Glutamatergic neuron (in vitro differentiated cells): ENCODE results near the gene ADCY2. TPM values are rescaled to one million over a fixed set of nuclear protein-coding genes. Genes with fewer than 3 reads are reported as not detected.

ENCODE experiments used
- DNase-seq: peaks from one replicate; pipeline ENCODE4 v3.0.0; 2022
- H3K27ac Mint-ChIP-seq: one replicate; pipeline ENCODE4 v1.8.0; 2020; ENCODE audit warnings: mild to moderate bottlenecking, mixed read lengths, inconsistent platforms; ENCODE audit not compliant: unreplicated experiment
- H3K27me3 Mint-ChIP-seq: one replicate; pipeline ENCODE4 v1.8.0; 2020; ENCODE audit warnings: mild to moderate bottlenecking, moderate library complexity, mixed read lengths, inconsistent platforms; ENCODE audit not compliant: unreplicated experiment
- H3K36me3 Mint-ChIP-seq: one replicate; pipeline ENCODE4 v1.8.0; 2020; ENCODE audit warnings: mild to moderate bottlenecking, mixed read lengths, inconsistent platforms; ENCODE audit not compliant: unreplicated experiment
- H3K4me1 Mint-ChIP-seq: one replicate; pipeline ENCODE4 v1.8.0; 2020; ENCODE audit warnings: mild to moderate bottlenecking, low read depth, mixed read lengths, inconsistent platforms; ENCODE audit not compliant: unreplicated experiment
- H3K4me3 Mint-ChIP-seq: one replicate; pipeline ENCODE4 v1.8.0; 2020; ENCODE audit warnings: mild to moderate bottlenecking, mixed read lengths, inconsistent platforms; ENCODE audit not compliant: unreplicated experiment
- H3K9me3 Mint-ChIP-seq: one replicate; pipeline ENCODE4 v1.8.0; 2020; ENCODE audit warnings: mild to moderate bottlenecking, moderate library complexity, mixed read lengths, inconsistent platforms; ENCODE audit not compliant: unreplicated experiment
- CTCF ChIP-seq: fragments of 200-600 bp; sonication (generic); IDR thresholded peaks from one replicate; pipeline ENCODE4 v1.5.0; 2021; ENCODE audit not compliant: partially characterized antibody, unreplicated experiment
- total RNA-seq: library from RNA; stranded (reverse); fragmentation: NEBNext Ultra II Directional; extraction: Animal tissue kit (Norgen Biotek cat#: 25700); gene quantifications from one replicate; pipeline ENCODE4 v1.2.1, GENCODE V29; 2021; ENCODE audit not compliant: unreplicated experiment

ADCY2 gene
- total RNA-seq, 1 donor from 2014 or later = 3.8 TPM

- H3K27ac Mint-ChIP-seq = no peak overlapping the region
- DNase-seq = no peak
- H3K9me3 Mint-ChIP-seq = peaks cover 2% of the 10 kb centered on the region
- no peaks in the 10 kb centered on the region for H3K4me1 Mint-ChIP-seq
- H3K4me3 Mint-ChIP-seq = no peak overlapping the region
- no peak for TF ChIP-seq CTCF
- peaks cover 4% of the 10 kb centered on the region for H3K27me3 Mint-ChIP-seq
- H3K36me3 Mint-ChIP-seq = no peaks in the 10 kb centered on the region
Measured at GRCh38 chr5:7794823-7795222, 398.9 kb downstream of the ADCY2 start.

- H3K9me3 Mint-ChIP-seq = peaks cover 2% of the 10 kb centered on the region
- H3K27me3 Mint-ChIP-seq = peaks cover 4% of the 10 kb centered on the region
- no peaks in the 10 kb centered on the region for H3K36me3 Mint-ChIP-seq
- H3K4me3 Mint-ChIP-seq = no peak overlapping the region
- TF ChIP-seq CTCF = no peak
- H3K27ac Mint-ChIP-seq = no peak overlapping the region
- DNase-seq = no peak
- no peaks in the 10 kb centered on the region for H3K4me1 Mint-ChIP-seq
Measured at GRCh38 chr5:7795306-7795705, 399.4 kb downstream of the ADCY2 start.

GRCh38 chr5:7801891-7802614 lies 406.1 kb downstream of the ADCY2 start:
- Mint-ChIP-seq H3K4me3 (no peak overlapping the region), H3K27me3 (peaks cover 2% of the 10 kb centered on the region), H3K9me3 (peaks cover 2% of the 10 kb centered on the region), H3K36me3 (no peaks in the 10 kb centered on the region), H3K27ac (no peak overlapping the region), H3K4me1 (no peaks in the 10 kb centered on the region)
- DNase-seq = no peak
- TF ChIP-seq CTCF = no peak

GRCh38 chr5:7802855-7803254 lies 406.9 kb downstream of the ADCY2 start:
- Mint-ChIP-seq H3K27me3 (peaks cover 2% of the 10 kb centered on the region), H3K36me3 (no peaks in the 10 kb centered on the region), H3K4me1 (no peaks in the 10 kb centered on the region), H3K27ac (no peak overlapping the region), H3K4me3 (no peak overlapping the region), H3K9me3 (peaks cover 2% of the 10 kb centered on the region)
- DNase-seq = no peak
- no peak for TF ChIP-seq CTCF

GRCh38 chr5:7803937-7804336 lies 408.0 kb downstream of the ADCY2 start:
- no peaks in the 10 kb centered on the region for H3K4me1 Mint-ChIP-seq
- no peaks in the 10 kb centered on the region for H3K27me3 Mint-ChIP-seq
- TF ChIP-seq CTCF = no peak
- no peaks in the 10 kb centered on the region for H3K36me3 Mint-ChIP-seq
- H3K27ac Mint-ChIP-seq = no peak overlapping the region
- no peak overlapping the region for H3K4me3 Mint-ChIP-seq
- DNase-seq = no peak
- H3K9me3 Mint-ChIP-seq = no peaks in the 10 kb centered on the region
